Testis (tissue), 3 donors: ENCODE results near the gene MSRB1. TPM values are rescaled to one million over a fixed set of nuclear protein-coding genes. Genes with fewer than 3 reads are reported as not detected.

ENCODE experiments used
- DNase-seq: peaks from one replicate; pipeline ENCODE4 v3.0.0-alpha.2; 2019
- H3K27ac ChIP-seq, 2 donors: fragments of 200-600 bp; sonication (generic); one replicate each; pipeline ENCODE4 v1.5.1; 2019
- H3K27me3 ChIP-seq: fragments of 200-600 bp; sonication (generic); one replicate; pipeline ENCODE4 v1.5.1; 2019
- H3K36me3 ChIP-seq: fragments of 200-600 bp; sonication (generic); one replicate; pipeline ENCODE4 v1.5.1; 2017; ENCODE audit warnings: low read depth; ENCODE audit errors: missing control alignments
- H3K4me1 ChIP-seq: fragments of 200-600 bp; sonication (generic); one replicate; pipeline ENCODE4 v1.5.1; 2019
- H3K4me3 ChIP-seq, 2 donors: fragments of 200-600 bp; sonication (generic); one replicate each; pipeline ENCODE4 v1.5.1; 2017 to 2019
- H3K9me3 ChIP-seq: fragments of 200-600 bp; sonication (generic); one replicate; pipeline ENCODE4 v1.5.1; 2017
- POLR2A ChIP-seq: fragments of 450-650 bp; IDR thresholded peaks from one replicate; pipeline ENCODE4 v1.6.1; 2017; ENCODE audit warnings: antibody characterized with exemption, mild to moderate bottlenecking, moderate library complexity
- WGBS, 2 donors: methylation state at CpG; one replicate each; pipeline ENCODE4 v1.1.5; 2018; 5-methylcytosine and 5-hydroxymethylcytosine counted together
- intact Hi-C: fragments of 100-400 bp; cut with DNase I; formaldehyde crosslinking; loops from one replicate; pipeline ENCODE4 v1.15.1; 2023; ENCODE audit warnings: low total_unique reads
- polyA plus RNA-seq: library from polyadenylated mRNA; stranded (reverse); fragments of 350-450 nt; fragmentation: Illumina TruSeq; extraction: RNeasy Lipid Tissue Mini Kit (QIAGEN cat#74804); gene quantifications from one replicate; pipeline ENCODE4 v1.2.3, GENCODE V29; 2014; ENCODE audit warnings: low read depth, low replicate concordance; ENCODE audit not compliant: insufficient read depth
- total RNA-seq, 2 donors: library from RNA; depleted of rRNA; stranded (reverse); fragments of >200 nt; gene quantifications; one replicate each; pipeline ENCODE4 v1.2.3, GENCODE V29; 2016
- TF ChIP-seq, protein P1 (sequence below), 3 experiments: fragments of 450-650 bp in 2 of 3; fragments of 200-600 bp in 1 of 3; sonication (generic) in 1 of 3; IDR thresholded peaks; one replicate each; pipeline ENCODE4 v1.5.1; 2016 to 2019; ENCODE audit warnings: antibody characterized with exemption in 3 of 3, mild to moderate bottlenecking in 2 of 3, moderate library complexity in 1 of 3

Gene MSRB1
- total and polyA plus RNA-seq, 3 donors from 2014 or later, result 17.5 to 35.2 (median 19.8) TPM

GRCh38 chr16:1946495-1947368 lies 3.7 kb upstream of the MSRB1 start:
- Histone ChIP-seq H3K36me3 (no peaks in the 10 kb centered on the region), H3K4me1 (peaks cover 14% of the 10 kb centered on the region), H3K27ac (no peak overlapping the region), H3K27me3 (no peaks in the 10 kb centered on the region), H3K4me3 (no peak overlapping the region), H3K9me3 (no peaks in the 10 kb centered on the region)
- intact Hi-C loops, result no loop called here
- 80 to 89% methylated on average over 14 to 35 of the region's 38 CpGs for WGBS, 2 donors
- DNase-seq, result no peak
- no peak for TF ChIP-seq POLR2A
- TF ChIP-seq, protein P1, sequence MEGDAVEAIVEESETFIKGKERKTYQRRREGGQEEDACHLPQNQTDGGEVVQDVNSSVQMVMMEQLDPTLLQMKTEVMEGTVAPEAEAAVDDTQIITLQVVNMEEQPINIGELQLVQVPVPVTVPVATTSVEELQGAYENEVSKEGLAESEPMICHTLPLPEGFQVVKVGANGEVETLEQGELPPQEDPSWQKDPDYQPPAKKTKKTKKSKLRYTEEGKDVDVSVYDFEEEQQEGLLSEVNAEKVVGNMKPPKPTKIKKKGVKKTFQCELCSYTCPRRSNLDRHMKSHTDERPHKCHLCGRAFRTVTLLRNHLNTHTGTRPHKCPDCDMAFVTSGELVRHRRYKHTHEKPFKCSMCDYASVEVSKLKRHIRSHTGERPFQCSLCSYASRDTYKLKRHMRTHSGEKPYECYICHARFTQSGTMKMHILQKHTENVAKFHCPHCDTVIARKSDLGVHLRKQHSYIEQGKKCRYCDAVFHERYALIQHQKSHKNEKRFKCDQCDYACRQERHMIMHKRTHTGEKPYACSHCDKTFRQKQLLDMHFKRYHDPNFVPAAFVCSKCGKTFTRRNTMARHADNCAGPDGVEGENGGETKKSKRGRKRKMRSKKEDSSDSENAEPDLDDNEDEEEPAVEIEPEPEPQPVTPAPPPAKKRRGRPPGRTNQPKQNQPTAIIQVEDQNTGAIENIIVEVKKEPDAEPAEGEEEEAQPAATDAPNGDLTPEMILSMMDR (IDR thresholded peaks at IDR 0.05), result no peak

- intact Hi-C loops, result no loop called here
- no peaks in the 10 kb centered on the region for H3K36me3 ChIP-seq
- no peaks in the 10 kb centered on the region for H3K9me3 ChIP-seq
- no peak for DNase-seq
- no peaks in the 10 kb centered on the region for H3K27me3 ChIP-seq
- no peak overlapping the region for H3K27ac ChIP-seq
- 83 to 91% methylated on average over 12 to 19 of the region's 19 CpGs for WGBS, 2 donors
- no peak overlapping the region for H3K4me3 ChIP-seq
- H3K4me1 ChIP-seq, result peaks cover 16% of the 10 kb centered on the region
- TF ChIP-seq, protein P1 (IDR thresholded peaks at IDR 0.05), result no peak
- no peak for TF ChIP-seq POLR2A
These were observed 2.8 kb upstream of the MSRB1 start for GRCh38 chr16:1945559-1946391.

DNA sequence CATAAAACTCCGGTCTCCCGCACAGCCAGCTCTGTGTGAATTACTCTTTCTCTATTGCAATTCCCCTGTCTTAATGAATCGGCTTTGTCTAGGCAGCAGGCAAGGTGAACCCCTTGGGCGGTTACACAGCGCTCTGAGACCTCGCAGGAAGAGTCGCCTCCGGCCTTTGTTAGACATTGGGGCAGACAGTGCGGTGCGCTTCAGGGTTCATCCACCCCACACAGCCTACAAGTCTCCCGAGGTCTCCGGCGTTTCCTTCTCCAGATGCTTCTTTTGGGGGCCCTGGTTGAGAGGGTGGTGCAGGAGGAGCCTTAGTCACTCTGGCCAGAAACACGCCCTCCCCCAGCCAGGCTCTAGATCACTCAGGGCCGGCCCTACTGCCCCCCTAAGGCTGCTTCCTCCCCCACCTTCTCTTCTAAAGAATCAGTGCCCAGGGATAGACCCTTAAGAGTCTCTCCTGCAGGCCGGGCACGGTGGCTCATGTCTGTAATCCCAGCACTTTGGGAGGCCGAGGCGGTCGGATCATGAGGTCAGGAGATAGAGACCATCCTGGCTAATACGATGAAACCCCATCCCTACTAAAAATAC lies 1.7 kb upstream of the MSRB1 start:
- Histone ChIP-seq H3K36me3 (no peaks in the 10 kb centered on the region), H3K27me3 (no peaks in the 10 kb centered on the region), H3K9me3 (no peaks in the 10 kb centered on the region), H3K4me3 (no peak overlapping the region), H3K4me1 (peaks cover 16% of the 10 kb centered on the region), H3K27ac (no peak overlapping the region)
- no peak for DNase-seq
- intact Hi-C loops, result no loop called here
- WGBS, 2 donors, result 83 to 90% methylated on average over 17 to 21 of the region's 21 CpGs
- TF ChIP-seq POLR2A, result no peak
- TF ChIP-seq, protein P1 (IDR thresholded peaks at IDR 0.05), result no peak

- Histone ChIP-seq H3K27ac (peak overlapping the region in 1 of 2 donors; percentile 64), H3K36me3 (no peaks in the 10 kb centered on the region)
These were observed 771 bp downstream of the MSRB1 start for GRCh38 chr16:1942047-1942809.

More at GRCh38 chr16:1942047-1942809, 771 bp downstream of the MSRB1 start:
- no peak for TF ChIP-seq POLR2A
- TF ChIP-seq, protein P1 (IDR thresholded peaks at IDR 0.05), result no peak
- Histone ChIP-seq H3K4me3 (peak overlapping the region; percentile 85 to 89), H3K27me3 (no peaks in the 10 kb centered on the region), H3K4me1 (peaks cover 16% of the 10 kb centered on the region), H3K9me3 (no peaks in the 10 kb centered on the region)
- 15 to 19% methylated on average over 13 to 17 of the region's 17 CpGs for WGBS, 2 donors
- no peak for DNase-seq
- intact Hi-C loops, result no loop called here
